GM23338 (cell line): ENCODE measurements around the gene CCDC187.

Experiments used
- CREB1 ChIP-seq: fragments of 250-450 bp; sonication (Bioruptor Pico); IDR thresholded peaks from 2 replicates; pipeline ENCODE4 v1.5.0; 2020; ENCODE audit warnings: low read depth, mild to moderate bottlenecking, moderate library complexity
- CTCF ChIP-seq, 2 experiments: fragments of 200-600 bp in 1 of 2; sonication (generic) in 1 of 2; conservative IDR thresholded peaks; 2 replicates each; pipeline versions ENCODE4 v1.5.1 to v1.6.1; 2016 to 2017; ENCODE audit warnings: antibody characterized with exemption in 2 of 2, low read depth in 2 of 2, mild to moderate bottlenecking in 2 of 2, moderate library complexity in 1 of 2
- EZH2 ChIP-seq: fragments of 200-600 bp; sonication (generic); IDR thresholded peaks from one replicate; pipeline ENCODE4 v1.8.0; 2017; ENCODE audit warnings: antibody characterized with exemption, mild to moderate bottlenecking, low read depth; ENCODE audit not compliant: unreplicated experiment
- EZH2phosphoT487 ChIP-seq: fragments of 200-600 bp; sonication (generic); IDR thresholded peaks from one replicate; pipeline ENCODE4 v1.8.1; 2018; ENCODE audit warnings: antibody characterized with exemption; ENCODE audit not compliant: unreplicated experiment
- POLR2AphosphoS5 ChIP-seq: IDR thresholded peaks from 2 replicates; pipeline ENCODE4 v1.6.1; 2016; ENCODE audit warnings: antibody characterized with exemption, low read depth
- REST ChIP-seq: IDR thresholded peaks from one replicate; pipeline ENCODE4 v1.6.1; 2018; ENCODE audit warnings: antibody characterized with exemption; ENCODE audit not compliant: unreplicated experiment

- TF ChIP-seq POLR2AphosphoS5, result no peak
- no peak for TF ChIP-seq REST
- TF ChIP-seq CTCF (conservative IDR thresholded peaks at IDR 0.05; ENCODE audit: low read depth in 2 of 2), result peak in 1 of 2 experiments; percentile 48; a peak in 2 of 4 replicates
- no peak for TF ChIP-seq EZH2phosphoT487
- TF ChIP-seq EZH2, result no peak
- TF ChIP-seq CREB1, result no peak
Measured at GRCh38 chr9:136277746-136278145, 26.1 kb downstream of the CCDC187 start.
